ENCODE results near the gene SCN5A.

The SCN5A gene

DNA sequence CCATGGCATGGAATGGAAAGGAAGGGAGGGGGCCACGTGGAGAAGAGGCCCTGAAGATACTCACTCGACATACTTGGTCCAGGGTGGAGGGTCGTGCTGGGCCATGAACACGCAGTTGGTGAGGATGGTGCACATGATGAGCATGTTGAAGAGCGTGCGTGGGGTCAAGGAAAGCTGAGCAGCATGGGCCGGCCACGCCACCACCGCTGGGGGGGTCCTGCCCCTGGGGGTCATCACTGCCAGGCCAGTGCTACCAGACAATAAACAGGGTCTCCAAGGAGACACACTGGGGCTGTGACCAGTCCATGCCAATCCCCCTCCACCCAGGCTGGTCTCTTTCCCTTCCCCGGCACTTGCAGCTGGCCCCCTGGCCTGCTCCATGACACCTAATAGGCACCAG, 27.2 kb downstream of the SCN5A start:
- no peak for DNase-seq

DNA sequence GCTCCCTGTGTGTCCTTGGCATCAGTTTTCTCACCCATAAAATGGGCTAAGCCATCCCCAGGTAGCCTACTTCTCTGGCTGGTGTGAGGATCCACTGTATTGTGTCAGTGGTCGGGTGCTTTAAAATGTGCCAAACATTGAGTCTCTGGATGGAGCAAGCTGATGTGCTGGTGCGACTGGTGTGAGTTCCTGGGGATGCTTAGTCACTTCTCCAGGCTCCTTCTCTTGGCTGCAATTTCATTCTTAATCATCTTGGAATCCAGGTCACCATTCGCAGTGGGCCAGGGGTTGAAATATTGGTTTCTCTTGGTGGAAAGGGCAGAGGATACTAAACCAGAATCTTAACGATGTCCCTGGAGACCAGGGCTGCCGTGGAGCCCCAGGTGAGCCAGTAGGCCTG, 29.3 kb downstream of the SCN5A start:
- no peak for DNase-seq

GRCh38 chr3:38618343-38618742, 31.1 kb downstream of the SCN5A start:
- no peak for DNase-seq

DNA sequence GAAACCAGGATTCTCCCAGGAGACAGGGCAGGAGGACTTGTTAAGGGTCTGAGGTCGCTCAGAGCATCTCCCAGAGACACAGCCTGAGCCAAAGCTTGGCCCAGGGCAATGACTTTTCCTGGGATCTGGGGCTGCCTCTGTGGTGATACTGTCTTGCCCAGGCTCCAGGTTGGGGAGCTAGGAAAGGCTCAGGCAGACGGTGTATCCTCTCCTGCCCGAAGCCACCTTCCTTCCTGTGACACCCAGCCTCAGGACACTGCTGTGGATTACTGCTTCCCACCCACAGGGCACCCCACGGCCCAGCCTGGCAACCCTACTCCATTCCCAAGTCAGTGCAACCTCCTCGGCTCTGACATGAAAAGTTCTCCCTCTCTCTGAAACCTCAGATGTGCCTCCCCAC, 31.9 kb downstream of the SCN5A start:
- DNase-seq, result no peak

GRCh38 chr3:38617137-38617536, 32.4 kb downstream of the SCN5A start:
- no peak for DNase-seq

DNA sequence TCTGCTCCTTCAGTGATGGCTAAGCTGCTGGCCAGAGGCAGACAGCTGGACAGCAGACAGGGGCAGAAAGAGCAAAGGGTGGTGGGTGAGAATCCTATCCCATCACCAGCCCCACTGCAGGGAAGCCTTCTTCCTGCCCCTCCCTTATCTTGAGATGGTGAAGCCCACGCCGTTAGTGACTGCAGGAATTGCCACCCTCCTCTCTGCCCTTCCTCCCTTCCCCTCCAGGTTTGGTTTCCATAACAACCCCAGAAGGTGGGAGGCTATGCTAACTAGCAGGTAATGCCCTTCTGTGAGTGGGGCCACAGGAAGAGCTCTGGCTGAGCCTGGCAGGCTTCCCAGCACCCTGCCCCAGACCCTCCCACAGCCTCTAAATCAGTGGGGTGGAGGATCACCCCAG, 32.8 kb downstream of the SCN5A start:
- no peak for DNase-seq

DNA sequence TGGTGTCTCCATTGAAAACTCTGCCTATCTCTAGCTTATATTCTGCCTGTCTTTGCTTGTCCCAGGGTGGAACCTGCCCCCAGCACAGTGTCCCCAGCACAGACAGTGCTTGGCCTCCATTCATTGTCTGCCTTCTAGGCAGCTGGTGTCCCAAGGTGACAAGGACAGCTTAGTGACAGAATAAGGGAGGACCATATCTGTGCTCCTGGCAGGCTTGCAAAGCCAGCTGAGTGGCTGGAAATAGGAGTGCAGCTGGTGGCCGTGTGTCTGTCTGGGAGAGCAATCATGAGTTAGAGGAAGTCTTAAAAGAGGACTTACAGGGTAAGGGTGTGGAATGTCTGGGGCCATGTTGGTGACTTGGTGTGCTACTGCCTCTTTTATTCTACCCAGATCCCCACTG, 33.4 kb downstream of the SCN5A start:
- no peak for DNase-seq

DNA sequence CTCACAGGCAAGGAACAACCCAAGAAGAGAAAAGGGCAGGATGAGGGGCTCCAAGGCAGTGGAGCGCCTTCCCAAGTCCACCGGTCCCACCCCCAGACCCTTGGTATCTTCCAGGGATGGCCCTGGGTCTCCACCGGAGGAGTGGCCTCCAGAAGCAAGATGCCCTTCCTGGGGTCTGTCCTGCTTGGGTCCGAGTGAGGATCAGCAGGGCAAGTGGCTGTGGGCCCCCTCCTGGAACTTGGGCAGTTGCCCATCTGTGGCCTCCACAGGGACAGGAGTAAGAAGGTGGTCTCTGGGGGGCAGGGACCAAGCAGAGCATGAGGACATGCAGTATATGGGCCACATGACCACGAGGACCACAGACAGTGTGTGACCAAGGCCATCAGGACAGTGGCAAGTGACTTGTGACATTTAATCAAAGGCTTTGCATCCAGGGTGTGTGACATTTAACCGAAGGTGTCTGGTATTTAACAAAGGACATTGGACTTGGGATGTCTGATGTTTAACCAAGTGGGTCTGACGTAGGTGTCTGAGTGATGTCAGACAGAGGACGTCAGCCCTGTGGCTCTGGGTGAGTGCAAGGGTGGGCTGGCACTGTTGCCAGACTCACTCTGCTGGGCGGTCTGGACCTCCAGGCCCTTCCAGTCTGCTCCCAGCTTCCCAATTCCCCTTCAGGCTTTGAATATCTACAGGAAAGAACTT, 34.7 kb downstream of the SCN5A start:
- DNase-seq, result no peak

GRCh38 chr3:38614091-38614490, 35.4 kb downstream of the SCN5A start:
- DNase-seq, result no peak

- no peak for DNase-seq
These were observed 36.1 kb downstream of the SCN5A start for GRCh38 chr3:38613426-38613825.

DNA sequence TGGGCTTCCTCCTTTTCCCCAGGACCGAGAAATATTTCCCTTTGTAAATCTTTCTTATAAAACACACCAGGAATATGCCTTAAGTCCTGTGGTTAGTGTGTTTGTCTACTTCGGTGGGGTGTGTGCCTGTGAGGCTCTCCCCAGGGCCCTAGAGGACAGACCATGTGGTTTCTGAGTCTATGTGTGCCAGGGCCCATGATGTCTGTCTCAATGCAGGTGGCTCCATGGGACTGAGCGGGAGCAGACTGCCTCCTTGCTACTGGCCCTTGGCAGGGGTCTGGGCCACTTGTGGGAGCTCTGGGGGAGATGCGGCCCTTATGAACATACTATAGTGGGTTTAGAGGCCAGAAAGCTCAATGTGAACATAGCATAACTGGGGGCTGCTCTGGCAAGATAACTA, 37.6 kb downstream of the SCN5A start:
- DNase-seq, result no peak

GRCh38 chr3:38610934-38611333, 38.6 kb downstream of the SCN5A start:
- no peak for DNase-seq

- DNase-seq, result no peak
These were observed 39.1 kb downstream of the SCN5A start for GRCh38 chr3:38610436-38610835.

GRCh38 chr3:38609386-38610111, 39.9 kb downstream of the SCN5A start:
- DNase-seq, result no peak

- DNase-seq, result no peak
These were observed 40.5 kb downstream of the SCN5A start for GRCh38 chr3:38608961-38609360.

DNA sequence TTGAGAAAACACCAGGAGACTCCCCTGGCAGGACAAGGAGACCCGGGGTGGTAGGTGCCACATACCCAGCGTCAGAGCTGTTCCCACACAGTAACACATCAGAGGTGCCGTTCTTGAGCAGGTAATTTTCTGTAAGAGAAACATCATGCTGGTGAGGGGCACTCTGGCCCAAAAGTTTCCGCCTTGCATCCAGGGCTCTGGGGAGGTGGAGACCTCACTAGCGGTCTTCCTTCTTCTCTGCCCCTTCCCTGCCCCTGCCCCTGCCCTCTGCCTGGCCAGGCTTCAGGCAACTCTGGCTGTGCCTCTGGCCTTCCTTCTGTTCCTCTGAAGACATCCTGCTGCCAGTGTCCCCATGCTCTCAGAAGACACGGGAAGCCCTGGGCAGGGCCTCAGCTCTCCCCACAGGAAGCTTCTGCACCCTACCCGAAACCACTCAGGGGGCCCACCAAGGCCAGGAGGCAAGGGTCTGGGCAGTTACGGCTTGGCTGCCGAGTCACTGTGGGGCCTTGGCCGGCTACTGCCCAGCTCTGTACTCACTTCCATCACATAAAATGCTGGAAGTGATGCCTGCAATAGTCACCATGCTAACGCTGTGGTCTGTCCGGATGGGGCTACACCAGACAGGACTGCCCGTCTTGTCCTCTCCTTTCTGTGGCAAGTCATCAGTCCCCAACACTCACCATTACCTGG, 41.3 kb downstream of the SCN5A start:
- no peak for DNase-seq

DNA sequence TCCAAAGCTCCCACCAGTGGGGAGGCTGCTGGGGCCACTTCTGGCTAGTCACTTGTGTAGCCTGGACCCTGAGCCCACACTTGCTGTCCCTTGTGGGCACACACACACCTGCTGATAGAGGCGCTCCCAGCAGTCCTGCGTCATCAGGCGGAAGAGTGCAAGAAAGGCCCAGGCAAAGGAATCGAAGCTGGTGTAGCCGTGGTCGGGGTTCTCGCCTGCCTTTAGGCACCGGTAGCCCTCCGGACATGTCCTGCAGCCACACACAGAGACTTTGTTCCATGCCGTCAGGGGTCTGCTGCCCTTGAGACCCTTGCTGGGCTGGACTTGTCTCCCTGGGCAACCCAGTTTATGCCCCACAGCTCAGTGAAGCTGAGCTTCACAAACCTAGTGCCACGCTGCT, 42.9 kb downstream of the SCN5A start:
- no peak for DNase-seq

- no peak for DNase-seq
These were observed 43.5 kb downstream of the SCN5A start for GRCh38 chr3:38605981-38606380.

DNA sequence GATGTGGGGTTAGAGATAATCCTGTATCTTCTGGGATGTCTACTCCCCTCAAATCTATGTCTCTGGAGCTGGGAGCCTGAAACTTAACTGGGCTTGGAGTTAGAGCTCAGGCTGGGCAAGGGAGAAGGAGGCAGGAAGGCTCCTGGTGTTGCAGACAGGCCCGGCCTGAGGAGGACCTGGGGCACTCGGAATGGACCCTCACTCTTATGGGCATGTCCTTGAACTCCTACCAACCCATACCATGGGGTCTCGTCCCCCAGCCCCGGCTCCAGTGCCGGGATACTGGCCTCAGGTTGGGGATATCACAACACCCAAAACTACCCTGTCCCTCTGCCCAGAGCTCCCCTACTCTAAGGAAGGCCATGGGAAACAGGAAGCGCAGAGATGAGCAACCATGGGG, 45.2 kb downstream of the SCN5A start:
- DNase-seq, result no peak

GRCh38 chr3:38603731-38604131, 45.8 kb downstream of the SCN5A start:
- no peak for DNase-seq

- no peak for DNase-seq
These were observed 46.8 kb downstream of the SCN5A start for GRCh38 chr3:38602576-38603250.

DNA sequence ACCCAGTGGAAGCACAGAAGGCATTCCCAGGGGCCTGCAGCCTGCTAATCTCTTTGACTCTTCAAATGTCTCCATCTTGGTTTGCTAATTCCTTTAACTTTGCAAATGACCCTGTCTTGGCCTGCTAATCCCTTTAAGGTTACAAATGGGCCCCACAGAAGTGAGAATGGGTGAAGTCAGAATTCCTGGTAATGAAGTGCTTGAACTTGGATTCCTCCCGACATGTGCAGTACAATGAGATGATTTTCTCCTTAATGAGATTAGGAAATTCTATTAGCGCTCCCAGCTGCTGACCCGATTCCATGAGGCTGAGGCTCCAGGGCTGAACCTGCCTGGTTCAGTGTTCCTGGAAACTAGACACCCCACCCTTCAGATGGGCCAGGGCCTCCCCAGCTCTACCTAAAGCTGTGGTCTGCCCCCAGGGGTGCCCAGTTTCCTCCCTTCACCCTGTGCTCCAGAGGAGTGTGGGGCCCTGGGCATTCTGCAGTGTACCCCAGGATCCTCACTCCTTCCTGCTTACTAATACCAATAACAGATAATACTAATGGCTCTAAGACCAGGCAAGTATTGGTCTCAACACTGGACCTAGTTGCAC, 47.4 kb downstream of the SCN5A start:
- DNase-seq, result no peak

GRCh38 chr3:38600551-38600950, 48.9 kb downstream of the SCN5A start:
- DNase-seq, result no peak
